ENCODE results near the gene IGFBP6.
A peak's percentile ranks its signal among the peaks of the same experiment; 100 is the strongest.

The IGFBP6 gene

DNA sequence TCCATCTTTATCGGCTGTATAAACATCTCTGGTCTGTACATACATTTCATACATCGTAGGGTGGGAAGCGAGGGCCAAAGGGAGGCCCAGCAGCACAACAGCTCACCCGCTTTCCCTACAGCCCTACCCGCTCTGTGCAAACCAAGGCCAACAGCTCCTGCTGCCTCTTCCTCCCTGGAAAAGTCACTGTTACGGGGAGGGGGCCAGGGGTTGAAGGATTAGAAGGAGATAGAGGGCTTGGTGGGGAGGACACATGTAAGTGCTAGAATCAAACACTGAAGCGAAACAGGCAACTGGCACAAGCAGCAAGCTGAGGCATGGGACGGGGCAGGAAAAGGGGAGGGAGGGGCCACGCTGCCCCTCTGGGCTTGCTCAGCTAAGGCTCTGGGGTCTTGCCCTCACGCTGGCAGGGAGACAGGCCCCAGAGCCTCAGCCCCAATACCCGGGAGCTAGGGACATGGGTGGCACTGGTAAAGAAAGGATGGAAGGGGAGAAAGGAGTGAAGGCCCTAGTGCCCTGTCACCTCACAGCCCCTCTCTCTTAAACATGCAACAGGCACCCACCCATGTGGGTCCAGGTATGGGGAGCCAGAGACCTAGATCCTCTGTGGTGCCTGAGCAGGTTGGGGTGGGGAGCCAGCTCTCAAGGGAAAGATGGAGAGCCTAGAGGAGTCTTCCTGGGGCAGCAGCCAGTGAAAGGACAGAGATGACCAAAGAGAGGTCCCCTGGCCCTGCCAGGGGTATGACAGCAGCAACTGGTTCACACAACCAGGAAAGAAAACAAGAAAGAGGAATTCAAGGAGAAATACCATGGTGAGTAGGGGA is 32.6 kb upstream of the IGFBP6 start:
- no peak for TF ChIP-seq CTCF (IDR thresholded peaks at IDR 0.05; ENCODE audit: low read depth, low read length)
- H3K4me3 ChIP-seq (ENCODE audit: low read depth, low read length) = no peak overlapping the region

DNA sequence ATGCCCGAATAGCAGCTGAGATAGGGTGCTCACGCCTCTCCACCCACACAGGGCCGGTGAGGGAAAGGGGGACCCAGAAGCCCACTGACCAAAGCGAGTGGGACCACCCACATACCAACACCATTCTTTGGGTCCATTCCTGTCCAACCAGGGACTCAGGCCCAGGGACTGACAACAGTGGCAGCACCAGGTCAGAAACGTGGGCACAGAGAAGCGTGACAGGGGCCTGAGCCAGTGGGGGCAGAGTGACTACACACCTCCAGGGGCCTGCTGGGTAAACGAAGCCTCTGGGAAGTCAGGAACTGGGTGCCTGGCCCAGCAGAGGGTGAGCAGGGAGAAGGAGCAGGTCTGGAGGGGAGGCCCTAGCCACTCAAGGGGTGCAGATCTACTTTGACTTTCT is 32.0 kb upstream of the IGFBP6 start:
- TF ChIP-seq CTCF (IDR thresholded peaks at IDR 0.05; ENCODE audit: low read depth, low read length) = no peak
- H3K4me3 ChIP-seq (ENCODE audit: low read depth, low read length) = no peak overlapping the region

- no peak overlapping the region for H3K4me3 ChIP-seq (ENCODE audit: low read depth, low read length)
- peak; percentile 71 for TF ChIP-seq CTCF (IDR thresholded peaks at IDR 0.05; ENCODE audit: low read depth, low read length)
Measured at GRCh38 chr12:53065975-53066931, 31.2 kb upstream of the IGFBP6 start.

GRCh38 chr12:53067074-53067992 is 30.1 kb upstream of the IGFBP6 start:
- H3K4me3 ChIP-seq (ENCODE audit: low read depth, low read length) = no peak overlapping the region
- no peak for TF ChIP-seq CTCF (IDR thresholded peaks at IDR 0.05; ENCODE audit: low read depth, low read length)

DNA sequence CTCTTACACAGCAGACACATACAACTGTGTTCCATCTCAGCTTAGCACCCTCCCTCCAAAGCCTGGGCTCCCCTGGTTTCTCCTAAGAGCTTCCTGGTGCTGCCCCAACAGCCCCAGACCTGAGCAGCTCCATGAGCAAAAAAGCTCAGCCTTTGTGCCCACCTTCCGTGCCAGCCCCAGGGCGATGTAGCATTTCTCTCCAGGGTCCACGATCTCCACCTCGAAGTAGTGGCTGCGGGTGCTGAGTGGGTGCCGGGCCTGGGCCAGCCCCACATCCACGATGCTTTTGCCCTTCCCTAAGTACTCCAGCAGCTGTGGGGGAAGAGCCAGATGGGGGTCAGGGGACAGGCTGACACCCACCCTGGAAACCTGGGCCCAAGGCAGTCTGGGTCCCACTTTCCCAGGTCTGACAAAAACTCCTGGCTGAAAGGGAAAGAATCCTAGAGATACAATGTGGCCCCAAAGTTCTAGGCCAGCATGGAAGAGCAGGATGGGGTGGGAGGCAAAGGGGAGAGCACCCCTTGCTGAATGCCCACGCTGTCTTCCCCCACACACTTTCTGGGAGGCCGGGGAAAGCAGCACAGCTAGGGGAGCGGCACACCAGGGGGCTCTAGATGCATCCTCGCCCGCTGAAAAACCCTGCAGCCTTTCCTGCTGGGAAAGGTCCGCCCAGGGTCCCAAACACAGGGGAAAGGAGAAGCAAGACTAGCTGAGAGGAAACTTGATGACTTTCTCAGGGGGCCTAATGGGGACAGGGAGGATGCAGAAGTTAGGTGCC is 29.3 kb upstream of the IGFBP6 start:
- no peak overlapping the region for H3K4me3 ChIP-seq (ENCODE audit: low read depth, low read length)
- TF ChIP-seq CTCF (IDR thresholded peaks at IDR 0.05; ENCODE audit: low read depth, low read length) = no peak

DNA sequence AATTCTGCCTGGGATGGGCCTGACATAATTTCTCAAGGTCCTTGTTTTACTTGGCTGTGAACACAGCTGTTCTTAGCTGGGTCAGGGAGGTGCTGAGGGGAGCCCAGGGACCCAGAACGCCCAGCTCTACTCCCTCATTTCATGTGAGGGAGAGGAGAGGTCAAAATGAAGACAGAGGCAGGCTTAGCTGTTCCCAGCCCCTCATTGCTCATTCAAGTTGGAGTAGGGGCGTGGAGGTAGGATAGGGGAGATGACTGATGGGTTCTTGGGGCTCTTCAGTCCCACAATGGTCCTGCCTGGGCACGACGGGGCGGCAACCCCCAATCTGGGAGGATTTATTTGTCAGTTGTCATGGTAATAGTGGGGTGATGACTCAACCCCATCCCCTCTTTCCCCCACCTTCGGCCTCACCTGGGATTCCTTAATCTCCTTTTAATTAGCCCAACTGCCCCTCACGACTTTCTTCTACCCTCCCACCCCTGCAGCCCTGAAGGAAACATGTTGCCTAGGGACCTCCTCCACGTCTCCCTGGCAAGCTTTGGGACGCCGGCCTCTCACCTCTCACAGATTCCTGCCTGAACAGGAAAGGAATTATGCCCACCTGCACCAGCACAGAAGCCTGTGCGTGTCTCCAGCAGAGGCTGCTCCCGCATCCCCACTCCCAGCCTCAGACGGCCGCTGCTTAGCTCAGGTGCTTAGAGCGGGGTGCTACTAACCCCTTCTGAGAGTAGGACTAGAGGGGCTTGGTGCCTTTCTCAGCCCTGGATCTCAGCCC is 28.5 kb upstream of the IGFBP6 start:
- no peak for TF ChIP-seq CTCF (IDR thresholded peaks at IDR 0.05; ENCODE audit: low read depth, low read length)
- no peak overlapping the region for H3K4me3 ChIP-seq (ENCODE audit: low read depth, low read length)

Data from WI38 (cell line).